Activated CD8-positive, alpha-beta memory T cell treated with anti-CD3 and anti-CD28 coated beads for 24 hours (primary cell): ENCODE data around the gene RPEL1.
"Not testable (repeated sequence)": the region's sequence is repeated elsewhere in the genome, so short reads cannot be mapped to it uniquely, and the experiment has no call there.

Source experiments
- DNase-seq: peaks from one replicate; pipeline ENCODE4 v3.0.0-alpha.2; 2020

The RPEL1 gene

GRCh38 chr10:103245587-103245986 is at the start of gene RPEL1:
RPEL1 (plus strand) TSS chr10:103245887; CDS start chr10:103245997, 110 bp downstream.
- DNase-seq, result not testable (repeated sequence)

GRCh38 chr10:103196516-103196915 is 49.2 kb upstream of the RPEL1 start:
- DNase-seq, result no peak

GRCh38 chr10:103197174-103197573 is 48.5 kb upstream of the RPEL1 start:
- DNase-seq, result no peak

GRCh38 chr10:103197903-103198302 is 47.8 kb upstream of the RPEL1 start:
- DNase-seq, result no peak

- DNase-seq, result no peak
Measured at GRCh38 chr10:103198648-103199047, 47.0 kb upstream of the RPEL1 start.

GRCh38 chr10:103199488-103199887 is 46.2 kb upstream of the RPEL1 start:
- DNase-seq, result no peak

- no peak for DNase-seq
Measured at GRCh38 chr10:103202319-103202718, 43.4 kb upstream of the RPEL1 start.

GRCh38 chr10:103203466-103203865 is 42.2 kb upstream of the RPEL1 start:
- DNase-seq, result no peak

- no peak for DNase-seq
Measured at GRCh38 chr10:103204353-103205255, 41.1 kb upstream of the RPEL1 start.

- not testable (repeated sequence) for DNase-seq
Measured at GRCh38 chr10:103205401-103205800, 40.3 kb upstream of the RPEL1 start.

GRCh38 chr10:103206715-103207114 is 39.0 kb upstream of the RPEL1 start:
- DNase-seq, result not testable (repeated sequence)

- no peak for DNase-seq
Measured at GRCh38 chr10:103207141-103207540, 38.5 kb upstream of the RPEL1 start.

- not testable (repeated sequence) for DNase-seq
Measured at GRCh38 chr10:103207643-103208042, 38.0 kb upstream of the RPEL1 start.

GRCh38 chr10:103210262-103210661 is 35.4 kb upstream of the RPEL1 start:
- not testable (repeated sequence) for DNase-seq

- no peak for DNase-seq
Measured at GRCh38 chr10:103215601-103216000, 30.1 kb upstream of the RPEL1 start.

GRCh38 chr10:103216362-103216761 is 29.3 kb upstream of the RPEL1 start:
- not testable (repeated sequence) for DNase-seq

- DNase-seq, result no peak
Measured at GRCh38 chr10:103224133-103224532, 21.6 kb upstream of the RPEL1 start.

- not testable (repeated sequence) for DNase-seq
Measured at GRCh38 chr10:103224721-103225120, 21.0 kb upstream of the RPEL1 start.

GRCh38 chr10:103225939-103226338 is 19.7 kb upstream of the RPEL1 start:
- DNase-seq, result no peak

- no peak for DNase-seq
Measured at GRCh38 chr10:103227416-103227815, 18.3 kb upstream of the RPEL1 start.

- DNase-seq, result no peak
Measured at GRCh38 chr10:103231047-103231551, 14.6 kb upstream of the RPEL1 start.

- DNase-seq, result no peak
Measured at GRCh38 chr10:103232131-103232673, 13.5 kb upstream of the RPEL1 start.

GRCh38 chr10:103232772-103233488 is 12.8 kb upstream of the RPEL1 start:
- DNase-seq, result no peak
